A549 (cell line): ENCODE results near the gene PSMC4. TPM values are rescaled to one million over a fixed set of nuclear protein-coding genes. Genes with fewer than 3 reads are reported as not detected.
A peak's percentile ranks its signal among the peaks of the same experiment; 100 is the strongest.

Experiments used
- ATAC-seq, 2 experiments: fragments of 200-7000 bp in 1 of 2; fragments of >200 bp in 1 of 2; cut with Nextera tagmentation in 1 of 2; cut with Tn5 transposase in 1 of 2; 3 replicates each; pipeline versions ENCODE4 v1.8.0 to v1.9.1; 2018 to 2020; ENCODE audit warnings: mild to moderate bottlenecking in 1 of 2, moderate library complexity in 1 of 2
- CTCF ChIA-PET: fragments of 300-600 bp; sonication (Branson Sonifier 250); formaldehyde crosslinking; extraction: SDS; loops from one replicate; lab custom pipeline; 2021; ENCODE audit warnings: antibody characterized with exemption, inconsistent platforms; lab: Yijun Ruan, JAX
- POLR2A ChIA-PET: fragments of 350-600 bp; formaldehyde crosslinking; extraction: SDS; loops from one replicate; lab custom pipeline; 2021; ENCODE audit warnings: antibody characterized with exemption, inconsistent platforms; lab: Yijun Ruan, JAX
- DNase-seq, 2 experiments: peaks; one replicate each; pipeline versions ENCODE4 v3.0.0 to v3.0.0-alpha.2; 2011 to 2016; ENCODE audit warnings: low read depth in 1 of 2, low spot score in 1 of 2
- FAIRE-seq: peaks from 2 replicates; lab custom pipeline; 2011; peaks lifted over from hg19 to GRCh38; lab: Jason Lieb, UNC
- H3K27ac ChIP-seq, 2 experiments: fragments of >200 bp; sonication (Bioruptor Twin); formaldehyde crosslinking; 3 replicates each; pipeline ENCODE4 v1.5.1; 2016 to 2017
- H3K4me1 ChIP-seq: fragments of >200 bp; sonication (Bioruptor Twin); formaldehyde crosslinking; 3 replicates; pipeline ENCODE4 v1.6.1; 2016
- H3K4me2 ChIP-seq: fragments of >200 bp; sonication (Bioruptor Twin); formaldehyde crosslinking; 3 replicates; pipeline ENCODE4 v1.6.1; 2016
- H3K4me3 ChIP-seq: fragments of >200 bp; sonication (Bioruptor Twin); formaldehyde crosslinking; 3 replicates; pipeline ENCODE4 v1.5.1; 2016
- H3K9me3 ChIP-seq: fragments of >200 bp; sonication (Bioruptor Twin); formaldehyde crosslinking; 3 replicates; pipeline ENCODE4 v1.6.1; 2016
- BCL3 ChIP-seq: fragments of >200 bp; sonication (Bioruptor Twin); formaldehyde crosslinking; IDR thresholded peaks from 3 replicates; pipeline ENCODE4 v1.6.1; 2016
- CHD2 ChIP-seq: fragments of 150-350 bp; IDR thresholded peaks from 2 replicates; pipeline ENCODE4 v1.6.1; 2014; ENCODE audit warnings: low read length; ENCODE audit not compliant: partially characterized antibody
- CTCF ChIP-seq: fragments of >200 bp; sonication (Bioruptor Twin); formaldehyde crosslinking; IDR thresholded peaks from 3 replicates; pipeline ENCODE4 v1.5.1; 2016
- E2F6 ChIP-seq: IDR thresholded peaks from 2 replicates; pipeline ENCODE4 v1.6.1; 2012; ENCODE audit warnings: low read depth, borderline replicate concordance
- EHF ChIP-seq: fragments of 250-450 bp; sonication (Bioruptor Pico); IDR thresholded peaks from 2 replicates; pipeline ENCODE4 v1.5.0; 2020; ENCODE audit warnings: mild to moderate bottlenecking
- EHMT2 ChIP-seq: fragments of 200-600 bp; sonication (generic); IDR thresholded peaks from 2 replicates; pipeline ENCODE4 v1.6.1; 2016; ENCODE audit warnings: antibody characterized with exemption, low read depth, mild to moderate bottlenecking, moderate library complexity
- ELK1 ChIP-seq: fragments of 150-350 bp; IDR thresholded peaks from 2 replicates; pipeline ENCODE4 v1.6.1; 2014; ENCODE audit warnings: low read depth, mild to moderate bottlenecking, low read length
- FOSL2 ChIP-seq, 2 experiments: fragments of 450-650 bp in 1 of 2; fragments of >200 bp in 1 of 2; sonication (Bioruptor Twin) in 1 of 2; formaldehyde crosslinking; IDR thresholded peaks; 2 replicates each; pipeline versions ENCODE4 v1.5.0 to v1.6.1; 2016 to 2020; ENCODE audit warnings: mild to moderate bottlenecking in 1 of 2, moderate library complexity in 1 of 2
- FOXS1 ChIP-seq: fragments of 250-450 bp; sonication (Bioruptor Pico); IDR thresholded peaks from 2 replicates; pipeline ENCODE4 v1.5.0; 2020; ENCODE audit warnings: mild to moderate bottlenecking, moderate library complexity
- GATA3 ChIP-seq: IDR thresholded peaks from 2 replicates; pipeline ENCODE4 v1.6.1; 2012; ENCODE audit warnings: borderline replicate concordance
- HES2 ChIP-seq: fragments of >200 bp; sonication (Bioruptor Twin); formaldehyde crosslinking; IDR thresholded peaks from 2 replicates; pipeline ENCODE4 v1.6.1; 2016
- HEYL ChIP-seq: fragments of 250-450 bp; sonication (Bioruptor Pico); IDR thresholded peaks from 2 replicates; pipeline ENCODE4 v1.8.0; 2021; ENCODE audit warnings: mild to moderate bottlenecking, moderate library complexity
- HOXA7 ChIP-seq: fragments of 250-450 bp; sonication (Bioruptor Pico); IDR thresholded peaks from 2 replicates; pipeline ENCODE4 v1.5.0; 2020; ENCODE audit warnings: mild to moderate bottlenecking, moderate library complexity
- JUN ChIP-seq, 2 experiments: fragments of >200 bp; sonication (Bioruptor Twin); formaldehyde crosslinking; IDR thresholded peaks; 2 replicates in 1 of 2; 3 replicates in 1 of 2; pipeline ENCODE4 v1.6.1; 2016 to 2017
- JUNB ChIP-seq: fragments of >200 bp; sonication (Bioruptor Twin); formaldehyde crosslinking; IDR thresholded peaks from 2 replicates; pipeline ENCODE4 v1.6.1; 2016
- KDM5A ChIP-seq: fragments of 200-600 bp; sonication (generic); IDR thresholded peaks from 2 replicates; pipeline ENCODE4 v1.6.1; 2016; ENCODE audit warnings: antibody characterized with exemption, mild to moderate bottlenecking
- MAFK ChIP-seq: fragments of 450-650 bp; IDR thresholded peaks from 2 replicates; pipeline ENCODE4 v1.6.1; 2014; ENCODE audit not compliant: partially characterized antibody
- MAX ChIP-seq: IDR thresholded peaks from 2 replicates; pipeline ENCODE4 v1.6.1; 2012
- MAZ ChIP-seq: fragments of 150-350 bp; IDR thresholded peaks from 2 replicates; pipeline ENCODE4 v1.6.1; 2014; ENCODE audit warnings: antibody characterized with exemption, low read depth, low read length, borderline replicate concordance
- MYC ChIP-seq: IDR thresholded peaks from 2 replicates; pipeline ENCODE4 v1.6.1; 2012; ENCODE audit warnings: mild to moderate bottlenecking, inconsistent platforms, low read length, improper control_type of control experiment, borderline replicate concordance
- NR3C1 ChIP-seq: fragments of >200 bp; sonication (Bioruptor Twin); formaldehyde crosslinking; IDR thresholded peaks from 3 replicates; pipeline ENCODE4 v1.6.1; 2017
- PBX3 ChIP-seq: IDR thresholded peaks from 2 replicates; pipeline ENCODE4 v1.6.1; 2012
- PHF8 ChIP-seq: fragments of 200-600 bp; sonication (generic); IDR thresholded peaks from 2 replicates; pipeline ENCODE4 v1.6.1; 2016; ENCODE audit warnings: low read depth, mild to moderate bottlenecking, antibody characterized with exemption, moderate library complexity, borderline replicate concordance
- POLR2A ChIP-seq: IDR thresholded peaks from 2 replicates; pipeline ENCODE4 v1.6.1; 2012; ENCODE audit warnings: mild to moderate bottlenecking, low read length
- RAD21 ChIP-seq, 2 experiments: fragments of >200 bp in 1 of 2; sonication (Bioruptor Twin) in 1 of 2; formaldehyde crosslinking in 1 of 2; IDR thresholded peaks in 1 of 2; conservative IDR thresholded peaks in 1 of 2; 2 replicates in 1 of 2; 3 replicates in 1 of 2; pipeline ENCODE4 v1.6.1; 2012 to 2018; ENCODE audit warnings: inconsistent platforms in 1 of 2
- RARB ChIP-seq: fragments of 250-450 bp; sonication (Bioruptor Pico); IDR thresholded peaks from 2 replicates; pipeline ENCODE4 v1.8.0; 2021; ENCODE audit warnings: mild to moderate bottlenecking, moderate library complexity
- RFX5 ChIP-seq: fragments of 450-650 bp; IDR thresholded peaks from 2 replicates; pipeline ENCODE4 v1.7.1; 2014; ENCODE audit warnings: antibody characterized with exemption, mild to moderate bottlenecking, moderate library complexity
- SMC3 ChIP-seq: fragments of >200 bp; sonication (Bioruptor Twin); formaldehyde crosslinking; IDR thresholded peaks from 3 replicates; pipeline ENCODE4 v1.6.1; 2018; ENCODE audit warnings: inconsistent platforms
- TFCP2L1 ChIP-seq: fragments of 250-450 bp; sonication (Bioruptor Pico); IDR thresholded peaks from 2 replicates; pipeline ENCODE4 v1.5.0; 2021; ENCODE audit warnings: mild to moderate bottlenecking
- TP53 ChIP-seq: fragments of 250-450 bp; sonication (Bioruptor Pico); IDR thresholded peaks from 2 replicates; pipeline ENCODE4 v1.5.0; 2021; ENCODE audit warnings: mild to moderate bottlenecking, moderate library complexity
- USF2 ChIP-seq: fragments of 450-650 bp; IDR thresholded peaks from 2 replicates; pipeline ENCODE4 v1.6.1; 2014; ENCODE audit warnings: antibody characterized with exemption
- ZC3H11A ChIP-seq: fragments of 450-650 bp; IDR thresholded peaks from 2 replicates; pipeline ENCODE4 v1.6.1; 2014; ENCODE audit warnings: antibody characterized with exemption, mild to moderate bottlenecking
- WGBS: methylation state at CpG from one replicate; pipeline ENCODE4 v1.1.6; 2017; ENCODE audit errors: missing lambda C conversion rate; 5-methylcytosine and 5-hydroxymethylcytosine counted together
- polyA minus RNA-seq: library from RNA; depleted of rRNA, polyadenylated mRNA; stranded (reverse); fragments of >200 nt; gene quantifications from 2 replicates; pipeline ENCODE4 v1.2.3, GENCODE V29; 2011; rRNA and poly(A)+ RNA removed
- polyA plus RNA-seq, 4 experiments: library from polyadenylated mRNA; depleted of rRNA in 3 of 4; stranded (reverse); fragments of >200 nt; fragmentation: RNase III in 1 of 4; extraction: RNeasy Plus Mini Kit Qiagen cat#74134 plus additional on column Dnase treatment in 1 of 4; gene quantifications; 2 replicates in 3 of 4; 3 replicates in 1 of 4; pipeline ENCODE4 v1.2.3, GENCODE V29; 2011 to 2017

Gene PSMC4
- polyA plus RNA-seq (2011; rRNA removed) (192 and 208 TPM in 2 replicates), polyA plus RNA-seq (2017; fragmentation: RNase III; extraction: RNeasy Plus Mini Kit Qiagen cat#74134 plus additional on column Dnase treatment) (276 to 295 TPM (median 284 TPM) in 3 replicates), polyA minus RNA-seq (147 and 219 TPM in 2 replicates)
- 371 and 460 TPM in 2 replicates for polyA plus RNA-seq (2012; cell fraction: cytosol; rRNA removed)
- 457 and 591 TPM in 2 replicates for polyA plus RNA-seq (2012; cell fraction: nucleus; rRNA removed)

- WGBS = under 1% methylated on average over 46 of the region's 47 CpGs
- peak; percentile 100 for DNase-seq
- Histone ChIP-seq H3K4me3 (peak within 1 kb of the TSS; percentile 70), H3K27ac (peak within 1 kb of the TSS; percentile 91), H3K4me1 (peaks cover 18% of the 10 kb centered on the region), H3K9me3 (no peaks in the 10 kb centered on the region), H3K4me2 (peak within 1 kb of the TSS; percentile 94)
- POLR2A ChIA-PET = interaction anchor here (0.7 to 2.0 kb wide), 31 partner anchors 8 to 1139 kb away, joined by 3 to 31 read pairs (median 6); partner anchors contain the start of genes DYRK1B, FBL, RPS16 and ZNF546
- peak; percentile 100 for FAIRE-seq
- ATAC-seq = peak; percentile 97 to 99
- CTCF ChIA-PET = interaction anchor here (0.5 to 7.7 kb wide), 87 partner anchors 10 to 1478 kb away, joined by 3 to 137 read pairs (median 6); partner anchors contain the start of genes DYRK1B, FBL, FCGBP and LEUTX
- TF ChIP-seq RFX5 (no peak; the same call in 1 of the 2 replicates), HES2 (no peak), EHMT2 (no peak), CTCF (peak; percentile 99), HOXA7 (CRISPR knock-in tag) (no peak), CHD2 (no peak), RAD21 (conservative IDR thresholded peaks at IDR 0.05 in 1 of 2, IDR thresholded peaks at IDR 0.05 in 1 of 2) (peak; percentile 99 to 100), KDM5A (peak; percentile 92), PBX3 (peak; percentile 23; the same call in 1 of the 2 replicates), BCL3 (peak; percentile 91; the same call in 2 of the 3 replicates), ELK1 (no peak), GATA3 (peak; percentile 48), MYC (peak; percentile 97), EHF (CRISPR knock-in tag) (no peak), FOXS1 (no peak), E2F6 (peak; percentile 93), POLR2A (peak; percentile 81), PHF8 (peak; percentile 90; the same call in 1 of the 2 replicates), SMC3 (peak; percentile 100), JUNB (no peak), RARB (CRISPR knock-in tag) (0 out of 2 replicates have a peak, but pooled peaks have one; percentile 30), MAX (peak; percentile 99), MAZ (no peak), ZC3H11A (no peak), USF2 (peak; percentile 75), HEYL (CRISPR knock-in tag) (no peak), MAFK (peak; percentile 59), FOSL2 (IDR thresholded peaks at IDR 0.05) (no peak), FOSL2 (CRISPR knock-in tag; IDR thresholded peaks at IDR 0.05) (peak; percentile 42; the same call in 1 of the 2 replicates), JUN (IDR thresholded peaks at IDR 0.05) (peak; percentile 85 to 89), TFCP2L1 (CRISPR knock-in tag) (no peak; the same call in 1 of the 2 replicates), TP53 (CRISPR knock-in tag) (peak; percentile 66; the same call in 1 of the 2 replicates), NR3C1 (no peak)
These were observed at the start of gene PSMC4 for GRCh38 chr19:39970675-39971379. Gene PSMC4, plus strand, starts transcription at chr19:39971165. Its CDS starts 38 bp downstream, at chr19:39971203.
